HG03135 (cell line): ENCODE results near the gene MLH1.

Experiments used
- ATAC-seq: cut with Tn5 transposase; IDR thresholded peaks from one replicate; pipeline ENCODE4 v1.9.1; 2021; ENCODE audit warnings: mild to moderate bottlenecking, moderate library complexity; ENCODE audit not compliant: unreplicated experiment

The MLH1 gene

GRCh38 chr3:36972163-36972562, 21.2 kb upstream of the MLH1 start:
- no peak for ATAC-seq

- no peak for ATAC-seq
Observed at GRCh38 chr3:36973139-36973538, 20.2 kb upstream of the MLH1 start.

- ATAC-seq, result no peak
Observed at GRCh38 chr3:36981006-36981405, 12.3 kb upstream of the MLH1 start.

GRCh38 chr3:36988356-36988755, 5.0 kb upstream of the MLH1 start:
- no peak for ATAC-seq

- no peak for ATAC-seq
Observed at GRCh38 chr3:36989005-36989404, 4.3 kb upstream of the MLH1 start.

GRCh38 chr3:36989568-36989967, 3.8 kb upstream of the MLH1 start:
- no peak for ATAC-seq

DNA sequence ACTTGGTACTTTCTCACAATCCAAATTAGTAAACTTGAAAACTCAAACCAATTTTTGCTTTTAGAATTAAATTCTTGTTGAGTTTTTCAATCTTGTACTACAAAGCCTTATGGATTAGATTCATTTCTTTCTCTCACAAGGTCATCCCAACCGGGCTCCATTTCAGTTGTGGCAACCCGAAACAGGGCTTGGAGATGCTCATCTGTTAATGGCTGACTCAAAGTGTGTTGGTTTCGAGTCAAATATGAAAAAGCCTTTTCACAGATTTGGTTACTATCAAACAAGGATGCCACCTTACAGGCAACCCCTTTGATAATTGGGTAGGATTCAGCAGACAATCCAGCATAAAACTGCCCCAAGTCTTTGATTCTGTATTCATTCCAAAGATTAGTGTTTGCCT, 2.2 kb upstream of the MLH1 start:
- no peak for ATAC-seq

- no peak for ATAC-seq
Observed at GRCh38 chr3:36991923-36992805, 1.2 kb upstream of the MLH1 start.

DNA sequence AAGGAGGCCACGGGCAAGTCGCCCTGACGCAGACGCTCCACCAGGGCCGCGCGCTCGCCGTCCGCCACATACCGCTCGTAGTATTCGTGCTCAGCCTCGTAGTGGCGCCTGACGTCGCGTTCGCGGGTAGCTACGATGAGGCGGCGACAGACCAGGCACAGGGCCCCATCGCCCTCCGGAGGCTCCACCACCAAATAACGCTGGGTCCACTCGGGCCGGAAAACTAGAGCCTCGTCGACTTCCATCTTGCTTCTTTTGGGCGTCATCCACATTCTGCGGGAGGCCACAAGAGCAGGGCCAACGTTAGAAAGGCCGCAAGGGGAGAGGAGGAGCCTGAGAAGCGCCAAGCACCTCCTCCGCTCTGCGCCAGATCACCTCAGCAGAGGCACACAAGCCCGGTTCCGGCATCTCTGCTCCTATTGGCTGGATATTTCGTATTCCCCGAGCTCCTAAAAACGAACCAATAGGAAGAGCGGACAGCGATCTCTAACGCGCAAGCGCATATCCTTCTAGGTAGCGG, 452 bp upstream of the MLH1 start, which contains the start of gene EPM2AIP1:
Gene EPM2AIP1 (minus strand): TSS at position 326 of the 520 bp plus-strand sequence. CDS start 54 bp downstream, at position 272.
- peak; percentile 86 for ATAC-seq

GRCh38 chr3:37014620-37015019, 21.3 kb downstream of the MLH1 start:
- no peak for ATAC-seq

DNA sequence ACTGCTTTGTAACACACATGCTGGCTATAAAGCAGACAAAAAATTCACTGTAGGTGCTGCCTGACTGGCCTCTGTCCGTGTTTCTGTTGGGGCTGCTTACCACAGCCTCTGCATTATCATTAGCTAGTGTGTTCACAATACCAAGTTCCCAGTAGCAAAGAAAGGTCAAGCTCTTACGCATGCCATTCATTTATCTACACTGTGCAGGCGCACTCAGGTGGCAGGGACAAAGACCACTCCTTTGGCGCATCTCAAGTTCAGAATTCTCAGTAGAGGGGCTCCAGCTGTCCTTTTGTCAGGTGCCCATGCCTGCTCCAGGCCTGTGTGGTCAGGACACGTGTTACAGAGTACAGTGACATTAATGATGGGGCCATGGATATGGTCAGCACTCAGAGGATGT, 22.3 kb downstream of the MLH1 start:
- ATAC-seq, result no peak

DNA sequence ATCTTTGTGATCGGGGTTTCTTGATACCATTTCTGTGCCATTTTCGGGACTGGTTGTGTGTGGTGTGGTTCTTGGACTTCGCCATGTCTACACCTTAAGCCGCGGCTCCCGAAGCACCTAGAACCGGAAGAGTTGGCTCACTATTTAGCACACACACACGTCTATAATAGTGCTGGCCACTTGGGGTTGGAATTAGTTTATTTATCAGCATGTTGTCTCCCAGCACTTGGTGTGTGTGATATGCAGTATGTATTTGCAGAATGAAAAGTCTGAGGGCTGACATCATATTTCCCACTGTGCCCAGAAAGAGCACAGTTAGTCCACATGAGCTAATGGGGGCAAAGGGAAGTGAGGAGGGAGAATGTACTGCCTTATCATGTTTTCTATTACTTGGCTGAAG, 23.6 kb downstream of the MLH1 start:
- no peak for ATAC-seq

- no peak for ATAC-seq
Observed at GRCh38 chr3:37017683-37018082, 24.4 kb downstream of the MLH1 start.

DNA sequence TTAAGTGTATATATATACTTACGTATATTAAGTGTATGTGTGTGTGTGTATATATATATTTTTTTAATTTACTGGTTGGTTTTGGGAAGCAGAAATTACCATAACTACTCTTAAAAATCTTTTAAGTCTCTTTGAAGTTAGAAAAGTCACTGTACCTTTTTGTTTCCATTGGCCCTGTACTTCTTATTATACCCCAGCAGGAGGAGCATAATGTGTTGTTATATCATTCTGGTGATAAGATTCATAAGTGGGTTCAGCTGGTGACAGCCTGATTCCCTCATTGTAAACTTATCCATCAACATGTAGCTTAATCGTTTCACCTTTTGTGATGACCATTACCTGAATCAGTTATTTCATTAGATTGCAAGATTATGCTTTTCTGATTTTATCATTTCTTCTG, 30.8 kb downstream of the MLH1 start:
- no peak for ATAC-seq

DNA sequence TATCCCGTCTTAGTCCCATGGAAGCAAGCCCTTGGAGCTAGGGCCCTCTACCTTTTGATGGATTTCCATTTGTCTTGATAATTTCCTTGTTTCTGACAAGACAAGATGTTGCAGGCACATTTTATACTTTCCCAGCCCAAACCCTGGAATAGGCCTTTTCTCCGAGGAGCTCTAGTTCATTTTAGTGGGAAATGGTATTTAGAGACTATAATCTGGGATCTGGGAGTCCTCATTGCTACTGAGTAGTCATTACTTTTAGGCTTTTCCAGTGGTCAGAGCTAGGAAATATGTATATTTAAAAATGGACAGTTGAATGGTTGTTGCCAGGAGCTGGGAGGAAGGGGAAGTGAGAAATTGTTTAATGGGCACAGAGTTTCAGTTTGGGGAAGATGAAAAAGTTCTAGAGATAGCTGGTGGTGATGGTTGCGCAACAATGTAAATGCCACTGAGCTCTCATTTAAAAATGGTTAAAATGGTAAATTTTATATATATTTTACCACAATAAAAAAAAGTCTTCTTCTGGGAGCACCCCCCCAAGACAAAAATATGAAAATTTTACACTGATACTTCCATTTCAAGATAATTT, 31.6 kb downstream of the MLH1 start:
- no peak for ATAC-seq

DNA sequence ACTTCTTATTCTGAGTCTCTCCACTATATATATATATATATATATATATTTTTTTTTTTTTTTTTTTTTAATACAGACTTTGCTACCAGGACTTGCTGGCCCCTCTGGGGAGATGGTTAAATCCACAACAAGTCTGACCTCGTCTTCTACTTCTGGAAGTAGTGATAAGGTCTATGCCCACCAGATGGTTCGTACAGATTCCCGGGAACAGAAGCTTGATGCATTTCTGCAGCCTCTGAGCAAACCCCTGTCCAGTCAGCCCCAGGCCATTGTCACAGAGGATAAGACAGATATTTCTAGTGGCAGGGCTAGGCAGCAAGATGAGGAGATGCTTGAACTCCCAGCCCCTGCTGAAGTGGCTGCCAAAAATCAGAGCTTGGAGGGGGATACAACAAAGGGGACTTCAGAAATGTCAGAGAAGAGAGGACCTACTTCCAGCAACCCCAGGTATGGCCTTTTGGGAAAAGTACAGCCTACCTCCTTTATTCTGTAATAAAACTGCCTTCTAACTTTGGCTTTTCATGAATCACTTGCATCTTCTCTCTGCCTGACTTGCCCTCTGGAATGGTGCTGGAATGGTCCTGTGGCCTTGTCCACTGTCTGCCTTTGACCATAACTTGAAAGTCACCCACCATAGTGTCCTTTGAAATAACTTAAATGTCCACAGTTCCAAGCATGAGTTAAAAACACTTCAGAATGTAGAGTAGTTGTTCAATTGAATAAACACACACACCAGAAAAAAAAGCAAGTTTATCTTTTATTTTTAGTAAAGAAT, 32.4 kb downstream of the MLH1 start:
- no peak for ATAC-seq

GRCh38 chr3:37026851-37027250, 33.5 kb downstream of the MLH1 start:
- ATAC-seq, result no peak

DNA sequence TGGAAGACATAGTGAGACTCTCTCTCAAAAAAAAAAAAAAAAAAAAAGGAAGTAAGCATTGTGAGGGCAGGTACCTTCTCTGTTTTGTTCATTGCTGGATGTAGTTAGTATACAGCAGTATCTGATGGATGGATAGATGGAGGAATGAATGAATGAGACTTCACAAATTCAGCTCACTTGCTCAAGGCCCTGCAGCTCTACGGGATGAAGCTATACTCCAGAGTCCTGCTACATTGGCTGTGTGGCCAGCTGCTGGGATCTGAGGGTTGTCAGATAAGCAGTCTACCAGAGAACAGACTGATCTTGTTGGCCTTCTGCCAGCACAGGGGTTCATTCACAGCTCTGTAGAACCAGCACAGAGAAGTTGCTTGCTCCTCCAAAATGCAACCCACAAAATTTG, 35.0 kb downstream of the MLH1 start:
- ATAC-seq, result no peak

DNA sequence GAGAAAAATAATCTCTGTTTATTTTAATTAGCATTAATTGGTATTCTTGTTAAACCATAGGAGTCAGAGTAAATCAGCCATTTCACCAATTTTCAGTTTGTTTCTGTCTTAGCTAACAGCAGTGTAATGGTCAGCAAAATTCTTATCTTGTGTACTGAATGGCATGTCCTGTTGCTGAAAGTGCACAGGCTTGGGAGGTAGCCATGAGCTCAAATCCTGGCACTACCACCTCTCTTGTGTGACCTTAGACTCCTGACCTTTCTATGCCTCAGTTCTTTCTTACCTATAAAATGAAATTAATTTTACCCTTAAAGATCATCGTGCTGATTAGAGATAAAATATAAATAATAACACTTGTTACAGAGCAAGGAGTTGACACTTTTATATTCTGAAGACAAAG, 35.8 kb downstream of the MLH1 start:
- ATAC-seq, result no peak

- no peak for ATAC-seq
Observed at GRCh38 chr3:37029516-37030163, 36.3 kb downstream of the MLH1 start.

GRCh38 chr3:37030588-37030987, 37.3 kb downstream of the MLH1 start:
- ATAC-seq, result no peak
